Spleen (tissue), 7 donors: ENCODE data around the gene CHCHD3.

Source experiments
- CTCF ChIP-seq, 11 experiments: fragments of 200-600 bp in 7 of 11; fragments of 450-650 bp in 4 of 11; sonication (generic) in 4 of 11; IDR thresholded peaks in 8 of 11; conservative IDR thresholded peaks in 3 of 11; 1 replicate in 7 of 11; 2 replicates in 4 of 11; pipeline versions ENCODE4 v1.4.0 to v1.8.0; 2016 to 2021; ENCODE audit warnings: antibody characterized with exemption in 11 of 11, inconsistent platforms in 4 of 11, mild to moderate bottlenecking in 1 of 11
- POLR2A ChIP-seq, 3 donors: fragments of 450-650 bp; IDR thresholded peaks; one replicate each; pipeline ENCODE4 v1.5.1; 2017; ENCODE audit warnings: antibody characterized with exemption in 3 of 3, mild to moderate bottlenecking in 1 of 3
- donor health status: DM: no; HTN: no; CAD: no; lungs with moderate emphysema.
- donor health status: DM: no; HTN: no; CAD: no.
- donor health status: DM: no; HTN: no; CAD: no.

DNA sequence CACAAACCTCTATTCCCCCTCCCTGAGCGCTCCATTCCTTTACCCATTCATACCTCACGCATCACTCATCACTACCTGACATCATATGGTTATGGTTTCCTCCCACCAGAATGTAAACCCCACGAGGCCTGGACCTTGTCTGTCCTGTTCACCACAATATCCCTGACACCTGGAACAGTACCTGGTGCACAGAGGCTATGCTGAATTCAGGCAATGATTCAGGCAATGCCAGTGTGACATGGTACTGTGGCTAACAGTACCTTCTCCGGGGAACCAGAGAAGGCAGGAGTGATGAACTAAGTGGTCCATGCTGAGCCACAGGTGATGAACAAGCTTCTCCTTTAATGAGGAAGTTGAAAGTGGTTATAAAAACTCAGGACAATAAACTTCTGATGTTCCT lies 303.1 kb downstream of the CHCHD3 start:
- TF ChIP-seq CTCF (IDR thresholded peaks at IDR 0.05 in 8 of 11, conservative IDR thresholded peaks at IDR 0.05 in 3 of 11) (no peak), POLR2A (IDR thresholded peaks at IDR 0.05) (no peak)
